ENCODE results near the gene PNMA8B.
"Not testable (repeated sequence)": the region's sequence is repeated elsewhere in the genome, so short reads cannot be mapped to it uniquely, and the experiment has no call there.

Gene PNMA8B, protein sequence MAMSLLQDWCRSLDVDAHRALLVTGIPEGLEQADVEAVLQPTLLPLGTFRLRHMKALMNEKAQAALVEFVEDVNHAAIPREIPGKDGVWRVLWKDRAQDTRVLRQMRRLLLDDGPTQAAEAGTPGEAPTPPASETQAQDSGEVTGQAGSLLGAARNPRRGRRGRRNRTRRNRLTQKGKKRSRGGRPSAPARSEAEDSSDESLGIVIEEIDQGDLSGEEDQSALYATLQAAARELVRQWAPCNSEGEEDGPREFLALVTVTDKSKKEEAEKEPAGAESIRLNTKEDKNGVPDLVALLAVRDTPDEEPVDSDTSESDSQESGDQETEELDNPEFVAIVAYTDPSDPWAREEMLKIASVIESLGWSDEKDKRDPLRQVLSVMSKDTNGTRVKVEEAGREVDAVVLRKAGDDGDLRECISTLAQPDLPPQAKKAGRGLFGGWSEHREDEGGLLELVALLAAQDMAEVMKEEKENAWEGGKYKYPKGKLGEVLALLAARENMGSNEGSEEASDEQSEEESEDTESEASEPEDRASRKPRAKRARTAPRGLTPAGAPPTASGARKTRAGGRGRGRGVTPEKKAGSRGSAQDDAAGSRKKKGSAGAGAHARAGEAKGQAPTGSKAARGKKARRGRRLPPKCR

DNA sequence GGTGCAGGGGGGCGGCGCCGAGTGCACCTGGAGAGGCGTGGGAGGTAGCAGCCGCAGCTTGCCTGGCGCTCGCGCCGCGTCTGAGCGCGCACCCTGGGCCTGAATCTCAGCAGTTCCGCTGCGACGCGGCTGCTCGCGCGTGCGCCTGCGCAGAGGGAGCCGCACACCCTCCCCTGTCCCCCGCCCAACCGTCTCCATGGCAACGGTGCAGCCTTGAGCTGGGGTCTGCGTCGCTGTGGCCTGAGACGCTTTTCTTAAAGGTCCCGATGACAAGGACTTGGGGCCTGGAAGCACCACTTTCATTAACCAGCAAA, at the start of gene PNMA8B:
TSS of gene PNMA8B (minus strand) at position 82 of the 314 bp plus-strand sequence. CDS start 402 bp downstream, outside the sequence.
- no peak for DNase-seq (ENCODE audit: low read depth in 3 of 3)

DNA sequence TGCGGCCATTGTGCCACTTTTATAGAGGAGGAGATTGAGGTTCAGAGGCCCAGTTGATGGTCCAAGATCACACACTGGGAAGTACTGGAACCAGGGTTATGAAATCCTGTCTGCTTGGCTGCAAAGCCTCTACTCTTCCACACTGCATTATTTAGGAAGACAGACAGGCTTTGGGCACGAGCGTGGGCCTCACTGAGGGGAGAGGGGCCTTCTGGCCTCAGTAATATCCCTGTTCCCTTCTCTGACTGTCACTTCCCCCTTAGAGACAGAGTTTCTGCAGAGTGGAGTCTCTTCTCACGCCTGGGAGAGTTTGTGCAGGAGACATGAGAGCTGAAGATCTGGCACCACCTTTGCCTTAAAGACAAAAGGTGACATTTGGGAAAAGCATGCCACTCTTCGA, 49.0 kb upstream of the PNMA8B start:
- no peak for DNase-seq (ENCODE audit: low read depth in 3 of 3)

DNA sequence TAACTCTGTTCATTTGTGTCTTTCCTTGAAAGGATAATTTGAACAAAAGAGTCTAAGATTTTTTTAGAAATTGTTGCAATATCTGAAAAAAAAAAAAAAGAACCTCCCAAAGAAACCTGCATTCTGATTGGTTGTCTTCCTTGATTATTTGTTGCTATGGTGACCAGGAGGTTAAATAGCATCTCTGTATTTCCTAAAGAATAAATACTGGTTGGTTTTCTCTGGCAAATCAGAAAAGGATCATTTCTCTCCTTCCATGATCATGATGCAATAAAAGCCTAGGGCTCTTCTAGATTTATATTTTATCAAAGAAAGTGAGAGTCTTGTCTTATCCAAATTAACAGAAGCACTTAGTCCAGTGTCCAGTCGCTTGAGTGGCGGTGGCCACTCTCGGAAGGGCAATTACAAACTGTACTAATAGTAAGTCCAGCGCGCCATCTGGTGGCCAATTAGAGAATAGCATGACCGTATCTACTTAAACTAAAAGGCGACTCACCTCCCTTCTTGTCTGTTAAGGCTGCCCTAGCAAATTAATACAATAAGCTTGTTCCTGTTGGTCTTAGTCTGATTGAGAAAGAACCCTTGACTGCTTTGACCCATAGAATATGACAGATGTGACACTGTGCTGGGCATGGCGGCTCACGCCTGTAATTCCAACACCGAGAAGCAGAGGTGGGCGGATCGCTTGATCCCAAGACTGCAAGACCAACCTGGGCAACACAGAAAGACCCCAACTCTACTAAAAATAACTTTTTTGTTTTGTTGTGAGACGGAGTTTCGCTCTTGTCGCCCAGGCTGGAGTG, 47.0 kb upstream of the PNMA8B start:
- peak; percentile 49 to 70 (median 62) for DNase-seq (ENCODE audit: low read depth in 3 of 3)

DNA sequence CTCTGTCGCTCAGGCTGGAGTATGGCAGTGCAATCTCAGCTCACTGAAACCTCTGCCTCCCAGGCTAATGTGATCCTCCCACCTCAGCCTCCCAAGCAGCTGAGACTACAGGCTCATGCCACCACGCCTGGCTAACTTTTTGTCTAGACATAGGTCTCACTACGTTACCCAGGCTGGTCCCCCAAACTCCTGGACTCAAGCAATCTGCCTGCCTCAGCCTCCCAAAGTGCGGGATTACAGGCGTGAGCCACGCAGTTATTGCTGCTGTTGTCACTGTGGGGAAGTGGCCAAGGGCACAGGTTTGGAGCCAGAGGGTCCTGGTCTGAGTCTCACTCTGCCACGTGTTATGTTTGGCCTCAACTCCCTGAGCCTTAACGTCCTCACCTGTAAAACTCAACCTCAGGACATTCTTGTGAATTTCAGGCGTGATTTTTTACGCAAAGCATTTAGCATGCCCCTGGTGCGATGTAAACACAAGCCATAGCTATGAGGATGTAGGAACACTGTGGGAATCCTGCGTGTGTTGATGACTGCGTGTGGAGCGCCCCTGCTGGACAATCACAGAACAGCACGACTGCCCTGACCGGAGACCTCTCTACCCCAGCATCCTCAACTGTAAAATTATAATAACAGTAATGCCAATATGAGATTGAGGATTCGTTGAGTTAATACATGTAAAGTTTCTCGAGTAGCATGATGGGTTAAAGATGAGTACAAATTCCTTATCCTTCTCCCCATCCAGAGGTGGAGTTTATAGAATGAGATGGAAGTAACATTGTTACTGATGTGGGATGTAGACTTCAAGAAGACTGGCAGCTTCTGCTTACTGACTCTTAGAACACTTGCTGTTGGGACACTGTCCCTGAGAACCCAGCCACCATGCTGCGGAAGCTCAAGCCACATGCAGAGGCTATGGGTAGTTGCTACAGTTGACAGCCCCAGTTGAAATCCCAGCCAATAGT, 41.8 kb upstream of the PNMA8B start:
- peak; percentile 21 to 59 (median 46) for DNase-seq (ENCODE audit: low read depth in 3 of 3)

DNA sequence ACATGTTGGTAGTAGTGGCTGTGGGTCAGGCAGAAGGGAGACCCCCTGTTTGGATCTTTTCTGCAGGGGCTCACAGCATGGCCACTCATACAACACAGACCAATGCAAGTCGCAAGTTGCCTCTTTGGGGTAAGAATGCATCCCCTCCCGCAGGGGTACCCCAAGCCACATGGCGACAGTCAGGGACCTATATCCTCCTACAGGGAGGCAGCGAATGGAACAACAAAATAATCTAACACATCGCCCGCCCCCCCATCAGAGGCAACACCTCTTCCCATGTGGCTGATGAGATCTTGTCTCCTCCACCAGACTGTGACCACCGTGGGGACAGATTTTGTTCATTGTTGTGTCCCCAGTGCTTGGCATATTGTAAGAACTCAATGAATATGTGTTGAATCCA, 40.7 kb upstream of the PNMA8B start:
- no peak for DNase-seq (ENCODE audit: low read depth in 3 of 3)

DNA sequence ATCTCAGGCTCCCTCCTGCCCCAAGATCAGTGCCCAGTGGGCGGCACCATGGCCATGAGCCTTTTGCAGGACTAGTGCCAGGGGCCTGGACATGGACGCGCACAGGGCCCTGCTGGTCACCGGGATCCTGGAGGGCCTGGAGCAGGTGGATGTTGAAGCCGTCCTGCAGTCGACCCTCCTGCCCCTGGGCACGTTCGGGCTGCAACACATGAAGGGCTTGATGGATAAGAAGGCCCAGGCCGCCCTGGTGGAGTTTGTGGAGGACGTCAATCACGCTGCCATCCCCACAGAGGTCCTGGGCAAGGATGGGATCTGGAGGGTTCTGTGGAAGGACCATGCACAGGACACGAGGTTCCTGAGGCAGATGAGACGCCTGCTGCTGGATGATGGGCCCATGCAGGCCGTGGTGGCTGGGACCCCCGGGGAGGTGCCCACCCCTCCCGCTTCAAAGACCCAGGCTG, 38.0 kb upstream of the PNMA8B start:
- DNase-seq (ENCODE audit: low read depth in 3 of 3), result no peak

DNA sequence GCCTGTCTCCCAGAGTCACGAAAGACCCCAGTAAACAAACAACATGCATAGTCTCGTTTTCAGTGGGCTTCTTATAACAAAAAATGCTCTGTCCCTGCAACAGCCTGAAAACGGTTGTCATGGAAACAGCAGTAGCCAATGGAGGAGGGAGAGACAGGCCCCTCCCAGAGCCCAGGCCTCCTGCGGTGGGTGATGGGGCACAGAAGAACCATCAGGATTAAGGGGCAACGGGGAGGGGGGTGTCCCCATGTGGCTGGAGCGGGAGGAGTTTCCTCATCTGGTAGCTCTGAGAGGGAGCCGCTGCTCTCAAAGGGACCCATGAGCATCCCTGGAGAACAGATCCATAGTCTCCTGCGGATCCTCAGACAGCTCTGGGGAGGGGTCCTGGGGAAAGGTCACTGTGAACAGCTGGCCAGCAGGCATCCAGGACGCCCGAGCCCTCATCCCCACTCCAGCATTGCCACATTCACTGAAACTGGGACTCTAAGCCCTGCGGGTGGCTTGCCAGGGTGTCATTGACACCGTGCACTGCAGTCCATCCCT, 37.5 kb upstream of the PNMA8B start:
- DNase-seq (ENCODE audit: low read depth in 3 of 3), result no peak

DNA sequence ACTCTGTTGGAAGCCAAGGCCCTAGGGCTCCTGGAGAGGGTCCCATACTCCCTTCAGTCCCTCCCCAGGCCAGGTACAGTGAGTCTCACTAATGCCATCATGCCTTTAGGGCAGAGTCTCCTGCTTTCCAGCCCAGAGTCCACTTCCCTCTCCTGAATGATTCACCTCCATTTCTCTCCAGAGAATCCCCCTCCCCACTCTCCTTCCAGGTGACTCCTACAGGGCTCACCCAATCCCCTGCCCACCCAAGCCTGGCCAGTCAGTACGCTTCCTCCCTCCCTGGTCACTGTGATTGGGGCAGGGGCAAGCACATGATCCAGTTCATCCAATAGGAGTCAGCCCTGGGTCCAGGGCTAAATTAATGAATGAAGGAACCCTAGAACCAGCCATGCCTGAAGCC, 35.0 kb upstream of the PNMA8B start:
- no peak for DNase-seq (ENCODE audit: low read depth in 3 of 3)

DNA sequence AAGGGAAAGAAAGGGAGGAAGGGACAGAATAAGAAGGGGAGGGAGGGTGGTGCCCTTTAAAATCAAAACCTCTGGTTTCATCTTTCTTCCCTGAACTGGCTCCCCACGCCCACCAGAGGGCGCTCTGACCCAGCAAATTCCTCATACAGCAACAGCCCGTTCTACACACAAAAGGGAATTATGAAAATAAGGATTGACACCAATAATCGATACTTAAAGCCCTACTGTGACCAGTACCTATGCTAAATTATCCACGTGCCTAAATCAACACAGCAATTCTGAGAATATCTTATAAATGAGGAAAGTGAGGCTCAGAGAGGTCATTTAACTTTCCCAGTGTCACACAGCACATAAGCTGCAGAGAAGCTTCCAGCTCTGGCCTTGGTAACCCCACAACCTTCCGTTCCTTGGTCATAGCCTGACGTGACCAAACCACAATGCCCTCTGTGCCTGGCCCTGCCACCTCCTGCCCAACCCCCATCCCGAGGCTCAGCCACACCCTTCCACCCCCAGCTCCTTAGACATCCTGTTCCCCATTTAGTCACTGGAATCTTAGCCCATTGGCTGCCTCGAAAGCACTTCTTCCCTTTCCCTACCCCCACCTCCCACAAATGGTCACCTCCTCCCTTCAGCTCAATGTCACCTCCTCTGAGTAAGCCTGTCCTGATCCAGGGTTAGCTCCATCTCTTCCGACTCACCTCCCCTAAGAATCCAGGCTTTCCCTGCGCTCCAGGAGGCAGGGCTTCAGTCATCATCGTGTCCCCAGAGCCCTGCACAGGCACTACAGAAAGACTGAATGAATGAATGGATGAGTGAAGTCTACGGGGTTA, 34.2 kb upstream of the PNMA8B start:
- DNase-seq (ENCODE audit: low read depth in 3 of 3), result peak; percentile 45 to 64 (median 60)

DNA sequence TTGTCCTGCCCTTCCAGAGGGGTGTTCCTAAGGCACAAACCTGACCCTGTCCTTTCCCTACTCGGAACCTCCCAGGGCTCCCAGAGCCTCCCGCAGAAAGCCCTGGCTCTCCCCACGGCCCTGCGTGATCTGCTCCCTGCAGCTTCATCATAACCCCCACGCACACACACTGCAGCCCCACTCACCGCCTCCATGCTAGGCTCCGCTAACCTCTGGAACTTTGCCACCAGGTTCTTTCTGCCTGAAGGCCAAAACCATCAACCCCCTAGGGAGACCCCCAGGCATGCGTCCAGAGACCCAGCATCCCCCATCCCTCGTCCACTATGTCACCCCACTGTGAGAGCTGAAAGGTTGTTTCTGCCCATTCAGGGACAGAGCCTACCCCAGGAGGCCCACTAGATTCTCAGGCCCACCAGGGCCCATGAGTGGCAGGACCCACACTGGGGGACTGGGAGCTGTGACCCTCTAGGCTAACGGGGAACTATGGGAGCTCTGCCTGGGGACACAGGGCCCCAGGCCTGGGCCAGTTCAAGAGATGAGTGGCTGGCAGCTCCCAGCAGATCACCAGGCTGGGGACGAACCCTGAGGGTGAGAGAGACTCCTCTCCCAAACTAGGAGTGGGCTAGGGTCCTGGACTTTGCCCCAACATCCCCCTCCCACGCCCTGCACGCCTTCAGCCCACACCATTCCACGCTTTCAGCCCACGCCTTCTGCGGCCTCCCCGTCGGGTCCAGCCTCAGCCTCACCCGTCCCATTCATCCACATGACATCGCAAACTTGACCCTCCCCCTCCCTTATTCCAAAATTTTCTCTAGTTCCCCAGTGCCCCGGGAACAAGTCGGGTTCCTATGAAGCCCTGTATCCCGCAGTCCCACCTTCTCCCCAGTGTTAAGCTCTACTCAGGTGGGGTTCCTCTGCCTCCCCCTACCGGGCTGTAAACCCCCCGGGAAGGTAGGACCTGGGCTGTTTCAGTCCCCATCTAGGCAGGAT, 33.2 kb upstream of the PNMA8B start:
- no peak for DNase-seq (ENCODE audit: low read depth in 3 of 3)

DNA sequence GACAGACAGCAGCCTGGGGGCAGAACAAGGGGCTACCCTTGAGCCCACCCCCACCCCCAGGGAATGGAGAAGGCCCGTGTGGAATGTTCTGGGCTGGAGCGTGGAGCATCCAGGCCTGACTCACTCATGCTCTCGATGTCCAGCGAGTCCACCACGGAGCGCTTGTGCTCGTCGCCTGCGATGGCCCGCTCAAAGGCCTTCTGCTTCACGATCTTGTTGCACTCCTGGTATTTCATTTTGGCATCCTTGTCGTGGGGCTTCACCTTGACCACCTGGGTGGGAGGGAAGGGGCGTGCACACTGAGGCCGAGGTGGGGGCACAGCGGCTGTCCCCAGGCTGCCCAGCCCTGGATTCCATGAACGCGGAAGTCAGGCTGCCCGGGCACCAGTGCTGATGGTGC, 31.1 kb upstream of the PNMA8B start:
- not testable (repeated sequence) for DNase-seq (ENCODE audit: low read depth in 3 of 3)

DNA sequence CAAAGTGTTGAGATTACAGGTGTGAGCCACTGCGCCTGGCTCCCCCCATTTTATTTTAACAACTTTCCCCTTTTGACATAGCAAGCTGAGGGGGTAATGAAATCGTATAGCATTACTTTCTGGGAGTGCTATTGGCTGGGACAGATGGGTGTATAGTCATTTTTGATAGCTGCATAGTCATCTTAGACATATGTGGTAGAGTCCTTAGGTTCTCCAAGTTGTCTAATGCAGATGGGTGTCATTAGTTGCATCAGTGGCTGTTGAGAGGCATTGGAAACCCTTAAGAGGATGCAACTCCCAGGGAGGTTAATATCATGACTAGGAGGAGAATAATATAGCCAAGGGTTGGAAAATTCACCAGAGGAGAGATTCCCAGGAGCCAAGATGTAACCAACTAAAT, 28.6 kb upstream of the PNMA8B start:
- no peak for DNase-seq (ENCODE audit: low read depth in 3 of 3)

DNA sequence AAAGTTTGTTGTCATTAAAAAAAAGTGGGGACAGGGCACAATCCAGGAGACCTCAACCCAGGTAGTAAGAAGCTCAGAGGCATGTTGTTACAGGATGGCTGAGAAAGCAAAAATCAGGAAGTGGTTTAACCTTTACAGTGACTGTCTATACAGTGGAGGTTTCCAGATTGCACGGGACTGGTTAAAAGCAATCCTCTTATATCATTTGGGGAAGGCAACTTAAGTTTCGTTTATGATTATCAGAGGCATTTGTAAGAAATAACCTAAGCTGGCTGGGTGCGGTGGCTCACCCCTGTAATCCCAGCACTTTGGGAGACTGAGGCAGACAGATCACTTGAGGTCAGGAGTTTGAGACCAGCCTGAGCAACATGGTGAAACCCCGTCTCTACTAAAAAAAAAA, 27.3 kb upstream of the PNMA8B start:
- DNase-seq (ENCODE audit: low read depth in 3 of 3), result not testable (repeated sequence)

DNA sequence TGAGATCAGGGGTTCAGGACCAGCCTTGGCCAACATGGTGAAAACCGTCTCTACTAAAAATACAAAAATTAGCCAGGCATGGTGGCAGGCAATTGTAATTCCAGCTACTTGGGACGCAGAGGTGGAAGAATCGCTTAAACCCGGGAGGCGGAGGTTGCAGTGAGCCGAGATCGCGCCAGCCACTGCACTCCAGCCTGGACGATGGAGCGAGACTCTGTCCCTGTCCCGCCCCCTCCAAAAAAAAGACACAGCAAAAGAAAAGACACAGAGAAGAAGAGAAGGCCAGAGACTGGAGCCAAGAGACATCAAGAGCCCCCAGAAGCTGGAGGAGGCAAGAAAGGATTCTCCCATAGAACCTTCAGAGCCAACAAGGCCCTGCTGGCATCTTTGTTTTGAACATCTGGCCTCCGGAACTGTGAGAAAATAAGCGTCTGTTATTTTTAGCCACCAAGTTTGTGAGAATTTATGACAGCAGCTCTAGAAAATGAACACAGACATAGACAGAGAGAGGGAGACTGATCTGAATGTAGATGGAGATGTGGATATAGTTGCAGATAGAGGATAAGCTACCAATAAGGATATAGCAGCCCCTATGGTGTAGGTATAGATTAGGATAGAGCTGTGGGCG, 25.7 kb upstream of the PNMA8B start:
- no peak for DNase-seq (ENCODE audit: low read depth in 3 of 3)

DNA sequence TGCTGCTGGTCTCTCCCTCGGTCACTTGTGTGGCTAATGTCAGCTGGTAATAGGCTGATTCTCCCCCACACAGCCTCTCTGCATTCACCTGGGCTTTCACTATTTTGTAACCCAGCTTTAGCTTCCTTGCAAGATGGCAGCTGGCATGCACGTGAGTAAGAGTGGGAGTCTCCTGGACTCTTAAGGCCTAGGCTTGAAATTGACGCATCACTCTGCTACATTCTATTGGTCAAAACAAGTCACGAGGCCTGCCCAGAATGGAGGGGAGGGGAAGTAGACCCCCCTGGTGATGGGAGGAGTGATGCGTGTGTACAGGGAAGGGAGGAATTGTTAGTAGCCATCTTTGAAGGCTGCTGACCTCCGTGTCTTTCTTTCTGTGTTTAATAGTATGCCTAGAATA, 24.9 kb upstream of the PNMA8B start:
- no peak for DNase-seq (ENCODE audit: low read depth in 3 of 3)

DNA sequence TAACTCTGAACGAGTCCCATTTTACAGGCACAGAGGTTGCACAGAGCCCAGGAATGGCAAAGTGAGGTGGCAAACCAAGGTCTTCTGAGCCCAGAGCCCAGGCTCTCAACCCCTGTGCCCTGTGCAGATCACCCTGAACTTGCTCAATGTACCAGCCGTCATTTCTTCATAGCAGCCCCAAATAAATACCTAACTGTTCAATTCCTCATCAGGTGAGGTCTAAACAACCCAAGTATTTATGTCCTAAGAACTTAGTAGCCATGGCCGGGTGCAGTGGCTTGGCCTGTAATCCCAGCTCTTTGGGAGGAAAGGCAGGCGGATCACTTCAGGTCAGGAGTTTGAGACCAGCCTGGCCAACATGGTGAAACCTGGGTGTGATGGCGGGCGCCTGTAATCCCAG, 21.8 kb upstream of the PNMA8B start:
- no peak for DNase-seq (ENCODE audit: low read depth in 3 of 3)

DNA sequence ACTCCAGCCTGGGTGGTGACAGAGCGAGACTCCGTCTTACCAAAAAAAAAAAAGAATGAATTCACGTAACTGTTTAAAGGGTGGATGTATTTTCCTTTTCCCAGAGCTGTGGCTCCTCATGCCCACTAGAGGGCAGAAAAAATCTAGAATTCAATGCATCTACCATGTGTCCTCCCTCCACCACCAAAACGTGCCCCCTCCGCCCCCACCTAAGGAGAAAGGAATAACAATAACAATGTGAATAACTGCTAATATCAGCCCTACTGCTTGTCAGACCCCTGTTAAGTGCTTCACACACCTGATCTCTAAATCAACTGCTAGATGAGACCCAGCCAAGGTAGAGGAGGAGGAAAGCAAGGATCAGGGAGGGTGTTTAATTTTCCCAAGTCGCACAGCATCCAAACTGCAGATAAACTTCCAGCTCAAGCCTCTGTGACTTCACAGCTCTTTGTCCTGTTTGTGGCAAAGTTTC, 20.2 kb upstream of the PNMA8B start:
- no peak for DNase-seq (ENCODE audit: low read depth in 3 of 3)

DNA sequence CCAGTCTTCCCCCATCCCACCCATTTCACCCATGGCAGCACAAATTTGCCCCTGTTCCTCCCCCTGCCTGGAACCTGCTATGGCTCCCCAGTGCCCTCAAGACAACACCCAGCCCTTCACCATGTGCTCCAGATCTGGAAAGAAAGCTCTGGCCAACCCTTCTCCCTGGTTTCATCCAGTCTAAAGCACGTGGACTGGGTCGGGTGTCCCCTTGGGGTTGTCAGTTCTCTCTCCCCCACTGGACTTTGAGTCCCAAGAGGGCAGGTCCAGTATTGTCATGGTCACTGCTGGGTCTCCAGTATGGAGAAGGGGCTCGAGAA, 19.6 kb upstream of the PNMA8B start:
- no peak for DNase-seq (ENCODE audit: low read depth in 3 of 3)
